ENCODE data around the gene PTK7.
A peak's percentile ranks its signal among the peaks of the same experiment; 100 is the strongest.

The PTK7 gene

GRCh38 chr6:43146709-43147688 is 70.9 kb downstream of the PTK7 start:
- DNase-seq: no peak

- DNase-seq: no peak
These were observed 71.8 kb downstream of the PTK7 start for GRCh38 chr6:43147691-43148477.

GRCh38 chr6:43149265-43149664 is 73.2 kb downstream of the PTK7 start:
- no peak for DNase-seq

- DNase-seq: no peak
These were observed 74.1 kb downstream of the PTK7 start for GRCh38 chr6:43150051-43150751.

GRCh38 chr6:43159599-43159998 is 83.5 kb downstream of the PTK7 start:
- no peak for DNase-seq

- no peak for DNase-seq
These were observed 87.8 kb downstream of the PTK7 start for GRCh38 chr6:43163899-43164298.

- peak; percentile 96 for DNase-seq
These were observed 94.4 kb downstream of the PTK7 start for GRCh38 chr6:43170417-43170930.

- peak; percentile 99 for DNase-seq
These were observed 95.0 kb downstream of the PTK7 start, which contains the start of gene SRF for GRCh38 chr6:43170931-43171706. Gene SRF, plus strand, starts transcription at chr6:43171269. Its CDS starts 388 bp downstream, at chr6:43171657.

GRCh38 chr6:43171707-43172103 is 95.6 kb downstream of the PTK7 start:
- no peak for DNase-seq

- DNase-seq: peak; percentile 72
These were observed 96.2 kb downstream of the PTK7 start for GRCh38 chr6:43172104-43173007.

- DNase-seq: no peak
These were observed 97.6 kb downstream of the PTK7 start for GRCh38 chr6:43173591-43174262.

GRCh38 chr6:43174263-43175112 is 98.4 kb downstream of the PTK7 start:
- DNase-seq: peak; percentile 98

GRCh38 chr6:43175676-43176422 is 99.7 kb downstream of the PTK7 start:
- no peak for DNase-seq

- no peak for DNase-seq
These were observed 100.3 kb downstream of the PTK7 start for GRCh38 chr6:43176423-43176786.

- DNase-seq: no peak
These were observed 102.0 kb downstream of the PTK7 start for GRCh38 chr6:43178150-43178549.

- DNase-seq: no peak
These were observed 103.1 kb downstream of the PTK7 start for GRCh38 chr6:43178951-43179830.

- DNase-seq: no peak
These were observed 103.9 kb downstream of the PTK7 start for GRCh38 chr6:43180058-43180457.

GRCh38 chr6:43180985-43181384 is 104.9 kb downstream of the PTK7 start:
- DNase-seq: no peak
